Germinal center (tissue), 1 donor: ENCODE measurements around the gene DSCAM.
"Not testable (repeated sequence)": the region's sequence is repeated elsewhere in the genome, so short reads cannot be mapped to it uniquely, and the experiment has no call there.

Source experiments
- DNase-seq: peaks from one replicate; pipeline ENCODE4 v3.0.0; 2012; ENCODE audit warnings: mixed read lengths, low spot score

Gene DSCAM

GRCh38 chr21:40294345-40294744 lies 552.6 kb downstream of the DSCAM start:
- DNase-seq: no peak

GRCh38 chr21:40291560-40291959 lies 555.4 kb downstream of the DSCAM start:
- DNase-seq: no peak

- no peak for DNase-seq
These were observed 562.5 kb downstream of the DSCAM start for GRCh38 chr21:40284409-40284808.

- DNase-seq: no peak
These were observed 563.8 kb downstream of the DSCAM start for GRCh38 chr21:40282912-40283886.

GRCh38 chr21:40278345-40278744 lies 568.6 kb downstream of the DSCAM start:
- no peak for DNase-seq

- no peak for DNase-seq
These were observed 571.0 kb downstream of the DSCAM start for GRCh38 chr21:40276001-40276400.

GRCh38 chr21:40272037-40272436 lies 574.9 kb downstream of the DSCAM start:
- DNase-seq: no peak

GRCh38 chr21:40271164-40271563 lies 575.8 kb downstream of the DSCAM start:
- DNase-seq: no peak

GRCh38 chr21:40270047-40270446 lies 576.9 kb downstream of the DSCAM start:
- DNase-seq: no peak

GRCh38 chr21:40269239-40269638 lies 577.7 kb downstream of the DSCAM start:
- DNase-seq: no peak

- not testable (repeated sequence) for DNase-seq
These were observed 588.5 kb downstream of the DSCAM start for GRCh38 chr21:40258456-40258855.

- no peak for DNase-seq
These were observed 589.6 kb downstream of the DSCAM start for GRCh38 chr21:40257342-40257741.

- no peak for DNase-seq
These were observed 591.2 kb downstream of the DSCAM start for GRCh38 chr21:40255518-40256444.

GRCh38 chr21:40254540-40255465 lies 592.2 kb downstream of the DSCAM start:
- no peak for DNase-seq

GRCh38 chr21:40253112-40253511 lies 593.8 kb downstream of the DSCAM start:
- DNase-seq: no peak

- no peak for DNase-seq
These were observed 596.3 kb downstream of the DSCAM start for GRCh38 chr21:40250514-40251294.

GRCh38 chr21:40244981-40245380 lies 602.0 kb downstream of the DSCAM start:
- DNase-seq: no peak

GRCh38 chr21:40243685-40244084 lies 603.3 kb downstream of the DSCAM start:
- DNase-seq: no peak

- no peak for DNase-seq
These were observed 604.2 kb downstream of the DSCAM start for GRCh38 chr21:40242586-40243265.

- DNase-seq: no peak
These were observed 611.4 kb downstream of the DSCAM start for GRCh38 chr21:40235528-40235927.
